SK-N-SH treated with all-trans-retinoic acid at 6 μM for 48 hours (cell line): ENCODE results near the gene SYT8.

Experiments used
- ATAC-seq: fragments of 200-7000 bp; cut with Tn5 transposase; 3 replicates; pipeline ENCODE4 v1.9.1; 2020; ENCODE audit warnings: mild to moderate bottlenecking, moderate library complexity
- ARNTL ChIP-seq: fragments of 450-650 bp; formaldehyde crosslinking; IDR thresholded peaks from 2 replicates; pipeline ENCODE4 v1.5.0; 2020; ENCODE audit warnings: low read depth, mild to moderate bottlenecking, moderate library complexity, borderline replicate concordance
- BACH2 ChIP-seq: fragments of 250-450 bp; sonication (Bioruptor Pico); IDR thresholded peaks from 2 replicates; pipeline ENCODE4 v1.9.0; 2021; ENCODE audit warnings: mild to moderate bottlenecking, borderline replicate concordance
- CREB5 ChIP-seq: fragments of 250-450 bp; sonication (Bioruptor Pico); IDR thresholded peaks from 2 replicates; pipeline ENCODE4 v1.5.1; 2020; ENCODE audit warnings: low read depth, mild to moderate bottlenecking, moderate library complexity
- CSDC2 ChIP-seq: fragments of 250-450 bp; sonication (Bioruptor Pico); IDR thresholded peaks from 2 replicates; pipeline ENCODE4 v1.5.0; 2020; ENCODE audit warnings: mild to moderate bottlenecking, moderate library complexity
- CSRNP3 ChIP-seq: fragments of 250-450 bp; sonication (Bioruptor Pico); IDR thresholded peaks from 2 replicates; pipeline ENCODE4 v1.5.1; 2021; ENCODE audit warnings: mild to moderate bottlenecking, moderate library complexity
- ESRRG ChIP-seq: fragments of 250-450 bp; sonication (Bioruptor Pico); IDR thresholded peaks from 2 replicates; pipeline ENCODE4 v1.6.1; 2021; ENCODE audit warnings: mild to moderate bottlenecking
- GLIS3 ChIP-seq: fragments of 250-450 bp; sonication (Bioruptor Pico); IDR thresholded peaks from 2 replicates; pipeline ENCODE4 v1.5.0; 2020; ENCODE audit warnings: mild to moderate bottlenecking, moderate library complexity
- ISL1 ChIP-seq: fragments of 250-450 bp; sonication (Bioruptor Pico); IDR thresholded peaks from 2 replicates; pipeline ENCODE4 v2.1.2; 2022; ENCODE audit warnings: mild to moderate bottlenecking, moderate library complexity
- OSR1 ChIP-seq: fragments of 250-450 bp; sonication (Bioruptor Pico); IDR thresholded peaks from 2 replicates; pipeline ENCODE4 v1.8.0; 2022; ENCODE audit warnings: moderate library complexity, mild to moderate bottlenecking, inconsistent platforms
- PATZ1 ChIP-seq: fragments of 250-450 bp; sonication (Bioruptor Pico); IDR thresholded peaks from 2 replicates; pipeline ENCODE4 v1.8.0; 2020; ENCODE audit warnings: mild to moderate bottlenecking, moderate library complexity, borderline replicate concordance
- POU6F1 ChIP-seq: fragments of 250-450 bp; sonication (Bioruptor Pico); IDR thresholded peaks from 2 replicates; pipeline ENCODE4 v1.8.0; 2021; ENCODE audit warnings: low read depth, mild to moderate bottlenecking, moderate library complexity, borderline replicate concordance
- PPARA ChIP-seq: fragments of 250-450 bp; sonication (Bioruptor Pico); IDR thresholded peaks from 2 replicates; pipeline ENCODE4 v1.5.0; 2020; ENCODE audit warnings: mild to moderate bottlenecking, borderline replicate concordance
- RARB ChIP-seq: fragments of 250-450 bp; sonication (Bioruptor Pico); IDR thresholded peaks from 2 replicates; pipeline ENCODE4 v1.8.0; 2021; ENCODE audit warnings: mild to moderate bottlenecking, moderate library complexity
- SNAI2 ChIP-seq: fragments of 250-450 bp; sonication (Bioruptor Pico); IDR thresholded peaks from 2 replicates; pipeline ENCODE4 v1.5.0; 2020; ENCODE audit warnings: mild to moderate bottlenecking, moderate library complexity
- TCF4 ChIP-seq: fragments of 250-450 bp; sonication (Bioruptor Pico); IDR thresholded peaks from 2 replicates; pipeline ENCODE4 v1.8.0; 2021; ENCODE audit warnings: mild to moderate bottlenecking, moderate library complexity, borderline replicate concordance
- TOX ChIP-seq: fragments of 250-450 bp; sonication (Bioruptor Pico); IDR thresholded peaks from 2 replicates; pipeline ENCODE4 v1.8.0; 2021; ENCODE audit warnings: mild to moderate bottlenecking, moderate library complexity, borderline replicate concordance
- TSHZ2 ChIP-seq: fragments of 250-450 bp; sonication (Bioruptor Pico); IDR thresholded peaks from 2 replicates; pipeline ENCODE4 v1.5.0; 2020; ENCODE audit warnings: mild to moderate bottlenecking, moderate library complexity
- ZC3H10 ChIP-seq: fragments of 250-450 bp; sonication (Bioruptor Pico); IDR thresholded peaks from 2 replicates; pipeline ENCODE4 v1.5.1; 2021; ENCODE audit warnings: mild to moderate bottlenecking, moderate library complexity
- ZFP30 ChIP-seq: fragments of 450-650 bp; formaldehyde crosslinking; IDR thresholded peaks from 2 replicates; pipeline ENCODE4 v1.5.0; 2022; ENCODE audit warnings: mild to moderate bottlenecking, moderate library complexity
- ZNF565 ChIP-seq: fragments of 450-650 bp; formaldehyde crosslinking; conservative IDR thresholded peaks from 2 replicates; pipeline ENCODE4 v1.5.0; 2020; ENCODE audit warnings: low read depth, mild to moderate bottlenecking, moderate library complexity
- ZNF70 ChIP-seq: fragments of 450-650 bp; formaldehyde crosslinking; IDR thresholded peaks from 2 replicates; pipeline ENCODE4 v1.5.0; 2020; ENCODE audit warnings: mild to moderate bottlenecking, moderate library complexity
- ZNF8 ChIP-seq: fragments of 450-650 bp; formaldehyde crosslinking; IDR thresholded peaks from 2 replicates; pipeline ENCODE4 v1.5.0; 2020; ENCODE audit warnings: mild to moderate bottlenecking, moderate library complexity

SYT8 gene

GRCh38 chr11:1826552-1827094 lies 8.2 kb upstream of the SYT8 start:
- peak; percentile 51 for ATAC-seq

GRCh38 chr11:1827095-1827813 lies 7.5 kb upstream of the SYT8 start:
- TF ChIP-seq ZC3H10 (no peak), ZNF8 (CRISPR knock-in tag) (no peak), CREB5 (CRISPR knock-in tag) (no peak), ZNF70 (CRISPR knock-in tag) (no peak), CSRNP3 (CRISPR knock-in tag) (no peak), POU6F1 (no peak), ESRRG (CRISPR knock-in tag) (no peak), CSDC2 (no peak), RARB (CRISPR knock-in tag) (no peak), ISL1 (CRISPR knock-in tag) (no peak), PPARA (CRISPR knock-in tag) (no peak), TCF4 (CRISPR knock-in tag) (no peak), BACH2 (no peak), GLIS3 (no peak), SNAI2 (CRISPR knock-in tag) (no peak), OSR1 (CRISPR knock-in tag) (no peak), PATZ1 (CRISPR knock-in tag) (no peak), ZNF565 (CRISPR knock-in tag) (no peak), TOX (no peak), TSHZ2 (no peak; the same call in 1 of the 2 replicates)
- ATAC-seq = peak; percentile 66

More at GRCh38 chr11:1826552-1827094, 8.2 kb upstream of the SYT8 start:
- TF ChIP-seq ZNF8 (CRISPR knock-in tag) (no peak), BACH2 (no peak), ARNTL (CRISPR knock-in tag) (no peak)
- TF ChIP-seq, all 23 proteins: peak for 0

- TF ChIP-seq CSRNP3 (CRISPR knock-in tag) (no peak), ZNF70 (CRISPR knock-in tag) (no peak), ESRRG (CRISPR knock-in tag) (no peak), ZNF565 (CRISPR knock-in tag) (no peak), CSDC2 (no peak), ZFP30 (no peak), TCF4 (CRISPR knock-in tag) (no peak), SNAI2 (CRISPR knock-in tag) (no peak), PATZ1 (CRISPR knock-in tag) (no peak), ZNF8 (CRISPR knock-in tag) (no peak)
- no peak for ATAC-seq
Observed at GRCh38 chr11:1827931-1828330, 6.9 kb upstream of the SYT8 start.
